Measurements from ENCODE around the gene LDLR. TPM values are rescaled to one million over a fixed set of nuclear protein-coding genes. Genes with fewer than 3 reads are reported as not detected.

The LDLR gene
- total RNA-seq, 2 experiments from 2014 or later: 88.3 to 99.1 TPM

GRCh38 chr19:11041966-11042627 is 47.2 kb upstream of the LDLR start:
- BruUV-seq (replicated peaks): no TSS peak
- Histone ChIP-seq H3K36me3 (ENCODE audit: insufficient read depth, low read length) (peaks cover 95% of the 10 kb centered on the region), H3K4me2 (ENCODE audit: low read length) (no peak overlapping the region), H3K4me1 (ENCODE audit: insufficient read depth, low read length, poor library complexity, severe bottlenecking) (peaks cover 20% of the 10 kb centered on the region), H4K20me1 (ENCODE audit: insufficient read depth, low read length) (peaks cover 8% of the 10 kb centered on the region; the same call in 1 of the 2 replicates), H3K9me3 (ENCODE audit: low read length) (no peaks in the 10 kb centered on the region), H3K79me2 (ENCODE audit: insufficient read depth, low read depth, low read length) (peaks cover 27% of the 10 kb centered on the region; the same call in 1 of the 2 replicates), H3K9me2 (ENCODE audit: insufficient read depth, low read length) (no peaks in the 10 kb centered on the region), H3K27ac (ENCODE audit: low read depth, low read length, poor library complexity, severe bottlenecking) (no peak overlapping the region), H2AFZ (ENCODE audit: low read length) (no peak overlapping the region), H3K4me3 (ENCODE audit: low read depth, low read length, poor library complexity, severe bottlenecking) (no peak overlapping the region)
- ChIA-PET POLR2A (no interaction called here), CTCF (ENCODE audit: unreplicated experiment) (no interaction called here)
- no peak for DNase-seq (ENCODE audit: low spot score)
- intact Hi-C loops (cut with micrococcal nuclease; ENCODE audit: unreplicated experiment): loop anchor here (2.0 kb wide), 1 partner anchor 105 kb away; no protein-coding TSS in a partner anchor
- TF ChIP-seq EZH2phosphoT487 (IDR thresholded peaks at IDR 0.05; ENCODE audit: borderline replicate concordance, low read depth, low read length) (no peak), CTCF (conservative IDR thresholded peaks at IDR 0.05; ENCODE audit: low read length) (no peak)

GRCh38 chr19:11044431-11044830 is 44.8 kb upstream of the LDLR start:
- H3K27ac ChIP-seq (ENCODE audit: low read depth, low read length, poor library complexity, severe bottlenecking): no peak overlapping the region

More at GRCh38 chr19:11044431-11044830, 44.8 kb upstream of the LDLR start:
- Histone ChIP-seq H3K9me2 (ENCODE audit: insufficient read depth, low read length) (no peaks in the 10 kb centered on the region), H4K20me1 (ENCODE audit: insufficient read depth, low read length) (no peaks in the 10 kb centered on the region; the same call in 1 of the 2 replicates), H3K36me3 (ENCODE audit: insufficient read depth, low read length) (peaks cover 92% of the 10 kb centered on the region), H3K4me1 (ENCODE audit: insufficient read depth, low read length, poor library complexity, severe bottlenecking) (peaks cover 43% of the 10 kb centered on the region), H2AFZ (ENCODE audit: low read length) (no peak overlapping the region), H3K9me3 (ENCODE audit: low read length) (no peaks in the 10 kb centered on the region), H3K4me2 (ENCODE audit: low read length) (no peak overlapping the region), H3K4me3 (ENCODE audit: low read depth, low read length, poor library complexity, severe bottlenecking) (no peak overlapping the region), H3K79me2 (ENCODE audit: insufficient read depth, low read depth, low read length) (peaks cover 10% of the 10 kb centered on the region; the same call in 1 of the 2 replicates)
- DNase-seq (ENCODE audit: low spot score): no peak
- ChIA-PET POLR2A (interaction anchor here (0.6 kb wide), 1 partner anchor 77 kb away, joined by 3 read pairs; no protein-coding TSS in a partner anchor), CTCF (ENCODE audit: unreplicated experiment) (no interaction called here)
- intact Hi-C loops (cut with micrococcal nuclease; ENCODE audit: unreplicated experiment): no loop called here
- TF ChIP-seq EZH2phosphoT487 (IDR thresholded peaks at IDR 0.05; ENCODE audit: borderline replicate concordance, low read depth, low read length) (no peak), CTCF (conservative IDR thresholded peaks at IDR 0.05; ENCODE audit: low read length) (no peak)
- no TSS peak for BruUV-seq (replicated peaks)

All from OCI-LY7 (cell line).